HEK293T (cell line): ENCODE results near the gene CLCNKB.

Source experiments
- CTCF ChIA-PET: fragments of 350-600 bp; formaldehyde crosslinking; extraction: SDS; loops from one replicate; lab custom pipeline; 2021; ENCODE audit warnings: antibody characterized with exemption, inconsistent platforms; lab: Yijun Ruan, JAX
- POLR2A ChIA-PET: fragments of 350-600 bp; formaldehyde crosslinking; extraction: SDS; loops from one replicate; lab custom pipeline; 2020; ENCODE audit warnings: antibody characterized with exemption, inconsistent platforms; lab: Yijun Ruan, JAX
- DNase-seq: peaks from one replicate; pipeline ENCODE4 v3.0.0; 2012; ENCODE audit warnings: mixed read lengths; ENCODE audit errors: extremely low spot score
- ARNT ChIP-seq: fragments of 450-650 bp; IDR thresholded peaks from 2 replicates; pipeline ENCODE4 v1.6.1; 2017; ENCODE audit warnings: mild to moderate bottlenecking
- BHLHE40 ChIP-seq: fragments of 450-650 bp; IDR thresholded peaks from 2 replicates; pipeline ENCODE4 v1.6.1; 2016; ENCODE audit warnings: mild to moderate bottlenecking, moderate library complexity, borderline replicate concordance
- CTBP1 ChIP-seq: fragments of 450-650 bp; IDR thresholded peaks from 2 replicates; pipeline ENCODE4 v1.6.1; 2016; ENCODE audit warnings: borderline replicate concordance
- ELF4 ChIP-seq: fragments of 450-650 bp; IDR thresholded peaks from 2 replicates; pipeline ENCODE4 v1.6.1; 2017; ENCODE audit warnings: antibody characterized with exemption
- FOXA1 ChIP-seq: fragments of 450-650 bp; IDR thresholded peaks from 2 replicates; pipeline ENCODE4 v1.6.1; 2016; ENCODE audit warnings: mild to moderate bottlenecking
- FOXK2 ChIP-seq: fragments of 450-650 bp; IDR thresholded peaks from 2 replicates; pipeline ENCODE4 v1.6.1; 2016; ENCODE audit warnings: mild to moderate bottlenecking
- FOXM1 ChIP-seq: fragments of 450-650 bp; IDR thresholded peaks from 2 replicates; pipeline ENCODE4 v1.6.1; 2017; ENCODE audit warnings: mild to moderate bottlenecking, borderline replicate concordance
- HDGF ChIP-seq: fragments of 450-650 bp; IDR thresholded peaks from 2 replicates; pipeline ENCODE4 v1.6.1; 2017; ENCODE audit warnings: antibody characterized with exemption, borderline replicate concordance
- L3MBTL2 ChIP-seq: fragments of 450-650 bp; conservative IDR thresholded peaks from 2 replicates; pipeline ENCODE4 v1.6.1; 2016; ENCODE audit warnings: mild to moderate bottlenecking
- LEF1 ChIP-seq: fragments of 450-650 bp; IDR thresholded peaks from 2 replicates; pipeline ENCODE4 v1.6.1; 2017; ENCODE audit warnings: mild to moderate bottlenecking, borderline replicate concordance
- NFRKB ChIP-seq: fragments of 450-650 bp; IDR thresholded peaks from 2 replicates; pipeline ENCODE4 v1.6.1; 2016; ENCODE audit warnings: mild to moderate bottlenecking, moderate library complexity
- SP1 ChIP-seq: fragments of 450-650 bp; IDR thresholded peaks from 2 replicates; pipeline ENCODE4 v1.6.1; 2017
- SUZ12 ChIP-seq: fragments of 450-650 bp; IDR thresholded peaks from 2 replicates; pipeline ENCODE4 v1.6.1; 2016; ENCODE audit warnings: mild to moderate bottlenecking
- TARDBP ChIP-seq: fragments of 450-650 bp; IDR thresholded peaks from 2 replicates; pipeline ENCODE4 v1.6.1; 2016
- ZNF384 ChIP-seq: fragments of 450-650 bp; IDR thresholded peaks from 2 replicates; pipeline ENCODE4 v1.6.1; 2016
- TF ChIP-seq, protein P1 (sequence below): fragments of 450-650 bp; IDR thresholded peaks from 2 replicates; pipeline ENCODE4 v1.6.1; 2016

CLCNKB gene

DNA sequence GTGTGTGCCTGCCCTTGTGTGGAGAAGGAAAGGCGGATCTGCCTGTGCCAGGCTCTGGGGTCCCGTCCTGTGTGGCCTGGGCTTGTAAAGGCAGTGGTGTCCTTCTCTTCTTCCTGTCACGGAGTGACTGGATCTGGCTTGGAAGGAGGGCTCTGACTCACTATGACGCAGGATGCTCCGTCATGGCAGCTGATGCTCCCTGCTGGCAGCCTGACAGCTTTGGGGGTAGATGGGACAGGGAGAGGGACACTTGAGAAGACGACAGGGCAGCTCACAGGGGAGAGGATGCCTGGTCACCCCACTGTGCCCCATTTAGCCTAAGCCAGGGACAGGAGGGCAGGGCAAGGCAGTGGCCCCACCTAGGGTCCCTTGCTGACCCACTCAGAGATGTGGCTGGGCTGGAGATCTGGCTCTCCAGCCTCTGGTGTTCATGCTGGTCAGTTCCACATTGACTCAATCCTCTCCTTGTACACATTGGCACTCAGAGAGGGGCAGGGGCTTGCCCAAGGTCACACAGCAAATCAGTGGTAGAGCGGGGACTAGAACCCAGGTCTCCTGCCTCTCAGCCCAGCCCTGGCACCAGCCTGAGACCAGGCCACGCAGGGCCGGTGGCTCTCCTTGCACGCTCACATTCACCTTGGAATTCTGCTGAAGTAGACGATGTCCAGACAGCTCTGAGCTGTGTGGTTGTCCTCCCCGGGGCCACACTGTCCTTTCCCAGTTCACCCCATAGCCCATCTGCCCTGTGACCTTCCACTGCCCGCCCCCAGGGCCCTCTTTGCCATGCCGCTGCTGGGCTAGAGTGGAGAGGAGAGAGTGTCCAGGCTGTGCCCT, 32.7 kb downstream of the CLCNKB start:
- TF ChIP-seq FOXA1 (no peak), FOXK2 (no peak), ZNF384 (no peak), HDGF (no peak), SUZ12 (no peak), L3MBTL2 (no peak), ELF4 (no peak)
- ChIA-PET CTCF (no interaction called here), POLR2A (no interaction called here)
- no peak for DNase-seq

DNA sequence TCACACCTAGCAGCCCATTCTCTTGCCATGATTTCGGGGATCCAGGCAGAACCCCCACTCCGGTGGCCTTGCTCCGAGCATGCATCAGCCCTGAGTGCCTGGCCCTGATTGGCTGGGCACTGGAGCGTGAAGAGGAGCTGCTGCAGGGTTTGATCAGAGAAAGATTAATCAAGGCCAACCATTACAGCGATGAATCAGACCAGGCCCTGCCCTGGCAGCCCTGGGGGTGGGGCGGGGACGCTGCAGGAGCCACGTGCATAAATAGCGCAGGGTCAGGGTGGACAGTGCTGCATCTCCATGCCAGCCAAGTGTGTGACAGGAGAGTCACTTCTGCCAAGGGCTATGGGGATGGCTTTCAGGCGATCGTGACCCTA, 33.3 kb downstream of the CLCNKB start:
- DNase-seq = no peak
- ChIA-PET POLR2A (no interaction called here), CTCF (interaction anchor here (8.0 kb wide), 1 partner anchor 111 kb away, joined by 123 read pairs; no protein-coding TSS in a partner anchor)
- TF ChIP-seq TARDBP (no peak), FOXK2 (no peak), CTBP1 (no peak), SUZ12 (no peak), ARNT (no peak)

DNA sequence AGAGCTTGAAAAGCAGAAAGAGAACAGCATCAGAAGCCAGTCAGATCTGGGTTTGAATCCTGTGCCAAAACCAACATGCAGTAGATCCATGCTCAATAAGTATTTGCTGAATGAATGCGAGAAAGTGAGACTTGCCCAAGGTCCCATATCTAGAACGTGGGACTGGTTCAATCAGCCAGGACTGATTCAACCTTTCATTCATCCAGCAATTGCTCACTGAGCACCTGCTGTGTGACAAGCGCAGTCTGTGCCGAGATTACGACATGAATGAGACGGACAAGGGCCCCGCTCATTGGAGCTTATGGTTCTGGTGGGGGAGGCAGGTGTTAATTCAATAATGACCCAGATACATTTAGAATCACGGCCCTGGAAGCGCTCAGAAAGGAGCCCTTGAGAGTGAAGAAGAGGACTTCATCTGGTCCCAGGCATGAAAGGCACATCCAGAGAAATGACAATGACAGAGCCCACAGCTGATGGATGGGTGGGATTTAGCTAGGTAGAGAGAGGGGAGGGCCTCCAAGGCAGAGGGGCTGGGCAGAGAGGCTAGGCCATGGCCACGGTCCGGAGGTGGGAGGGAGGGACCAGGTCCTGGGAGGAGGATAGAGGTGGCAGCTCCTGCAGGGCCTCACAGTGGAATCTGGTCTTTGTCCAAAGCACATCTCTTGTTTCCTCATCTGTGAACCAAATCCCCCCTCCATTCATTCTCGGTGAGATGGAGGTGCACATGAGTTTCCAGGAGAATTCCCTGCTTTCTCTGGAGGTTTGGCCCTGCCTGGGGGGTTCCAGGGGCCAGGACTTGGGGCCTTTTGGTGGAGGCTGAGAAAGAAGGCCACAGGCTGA, 34.0 kb downstream of the CLCNKB start:
- no peak for DNase-seq
- no peak for TF ChIP-seq FOXK2
- TF ChIP-seq ARNT = no peak
- no peak for TF ChIP-seq TARDBP
- no peak for TF ChIP-seq FOXM1
- ChIA-PET POLR2A (no interaction called here), CTCF (interaction anchor here (0.7 to 8.0 kb wide), 4 partner anchors 68 to 201 kb away, joined by 3 to 123 read pairs (median 6); no protein-coding TSS in a partner anchor)

DNA sequence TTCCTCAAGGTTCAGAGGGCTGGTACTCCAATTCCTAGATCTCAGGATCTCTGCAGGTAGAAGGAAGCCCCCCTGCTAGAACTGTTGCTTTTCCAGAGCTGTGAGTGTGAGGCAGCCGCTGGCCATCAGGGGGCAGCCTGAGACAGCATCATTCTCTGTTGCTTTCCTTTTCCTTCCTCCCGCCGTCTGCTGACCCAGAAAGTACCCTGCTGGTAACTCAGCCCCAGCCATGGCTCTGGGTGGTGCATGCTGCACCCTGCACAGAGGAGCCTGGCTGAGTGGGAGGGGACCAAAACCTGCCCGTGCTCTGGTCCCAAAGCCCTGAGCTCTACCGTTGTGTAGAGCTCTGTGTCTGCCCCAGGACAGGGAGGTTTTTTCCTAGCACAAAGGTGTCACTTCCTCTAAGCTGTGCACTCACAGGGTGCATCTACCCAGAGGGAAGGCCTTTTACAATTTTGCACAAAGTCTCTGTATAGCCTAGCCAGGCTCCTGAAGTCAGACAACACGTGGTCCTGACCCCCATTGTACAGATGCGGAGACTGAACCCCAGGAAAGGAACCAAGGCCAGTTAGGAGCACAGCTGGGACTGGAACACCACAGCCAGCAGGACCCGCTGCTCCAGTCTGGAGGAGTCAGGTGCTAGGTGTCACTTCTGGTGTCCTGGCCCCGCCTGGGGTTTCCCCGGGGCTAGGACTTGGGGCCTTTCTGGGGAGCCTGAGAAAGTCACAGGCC, 35.5 kb downstream of the CLCNKB start:
- ChIA-PET POLR2A (interaction anchor here (0.9 to 1.1 kb wide), 3 partner anchors 94 to 285 kb away, joined by 3 read pairs; no protein-coding TSS in a partner anchor), CTCF (interaction anchor here (0.6 to 8.0 kb wide), 7 partner anchors 15 to 284 kb away, joined by 3 to 123 read pairs (median 3); no protein-coding TSS in a partner anchor)
- TF ChIP-seq HDGF = no peak
- TF ChIP-seq ZNF384 = peak; percentile 89
- peak; percentile 79 for DNase-seq

DNA sequence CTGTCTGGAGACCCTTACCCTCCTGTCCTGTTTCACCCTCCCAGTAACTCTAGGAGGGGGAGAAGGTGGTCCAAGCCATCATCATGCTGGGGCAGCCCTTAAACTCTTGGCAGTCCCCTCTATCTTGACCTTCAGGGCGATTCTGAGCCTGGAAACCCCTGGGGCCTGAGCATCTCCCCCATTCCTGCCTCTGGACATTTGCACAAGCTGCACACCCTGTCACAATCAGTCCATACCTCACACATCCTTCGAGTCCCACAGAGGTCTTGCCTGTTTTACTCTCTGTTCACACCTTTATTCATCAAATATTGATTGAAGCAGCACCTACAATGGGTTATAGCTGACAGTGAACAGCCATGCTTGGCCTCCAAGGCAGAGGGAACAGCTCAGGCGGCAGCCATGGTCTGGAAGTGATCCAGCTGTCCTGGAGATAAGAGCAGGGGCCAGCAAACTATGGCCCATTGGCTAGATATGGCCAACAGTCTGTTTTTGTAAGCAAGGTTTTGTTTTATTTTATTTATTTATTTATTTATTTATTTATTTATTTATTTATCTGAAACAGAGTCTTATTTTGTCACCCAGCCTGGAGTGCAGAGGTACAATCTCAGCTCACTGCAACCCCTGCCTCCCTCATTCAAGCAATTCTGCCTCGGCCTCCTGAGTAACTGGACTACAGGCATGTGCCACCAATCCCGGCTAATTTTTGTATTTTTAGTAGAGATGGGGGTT, 37.0 kb downstream of the CLCNKB start:
- POLR2A ChIA-PET = no interaction called here
- CTCF ChIA-PET = interaction anchor here (0.6 to 8.0 kb wide), 3 partner anchors 63 to 113 kb away, joined by 3 to 123 read pairs (median 3); no protein-coding TSS in a partner anchor
- DNase-seq = no peak
- no peak for TF ChIP-seq FOXM1
- no peak for TF ChIP-seq FOXA1
- no peak for TF ChIP-seq FOXK2
- TF ChIP-seq LEF1 = no peak
- no peak for TF ChIP-seq CTBP1
- no peak for TF ChIP-seq SP1
- TF ChIP-seq ELF4 = no peak
- TF ChIP-seq ZNF384 = no peak
- no peak for TF ChIP-seq L3MBTL2
- no peak for TF ChIP-seq HDGF
- TF ChIP-seq, protein P1, sequence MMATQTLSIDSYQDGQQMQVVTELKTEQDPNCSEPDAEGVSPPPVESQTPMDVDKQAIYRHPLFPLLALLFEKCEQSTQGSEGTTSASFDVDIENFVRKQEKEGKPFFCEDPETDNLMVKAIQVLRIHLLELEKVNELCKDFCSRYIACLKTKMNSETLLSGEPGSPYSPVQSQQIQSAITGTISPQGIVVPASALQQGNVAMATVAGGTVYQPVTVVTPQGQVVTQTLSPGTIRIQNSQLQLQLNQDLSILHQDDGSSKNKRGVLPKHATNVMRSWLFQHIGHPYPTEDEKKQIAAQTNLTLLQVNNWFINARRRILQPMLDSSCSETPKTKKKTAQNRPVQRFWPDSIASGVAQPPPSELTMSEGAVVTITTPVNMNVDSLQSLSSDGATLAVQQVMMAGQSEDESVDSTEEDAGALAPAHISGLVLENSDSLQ = no peak
- TF ChIP-seq SUZ12 = no peak
- TF ChIP-seq BHLHE40 = no peak
- no peak for TF ChIP-seq ARNT

DNA sequence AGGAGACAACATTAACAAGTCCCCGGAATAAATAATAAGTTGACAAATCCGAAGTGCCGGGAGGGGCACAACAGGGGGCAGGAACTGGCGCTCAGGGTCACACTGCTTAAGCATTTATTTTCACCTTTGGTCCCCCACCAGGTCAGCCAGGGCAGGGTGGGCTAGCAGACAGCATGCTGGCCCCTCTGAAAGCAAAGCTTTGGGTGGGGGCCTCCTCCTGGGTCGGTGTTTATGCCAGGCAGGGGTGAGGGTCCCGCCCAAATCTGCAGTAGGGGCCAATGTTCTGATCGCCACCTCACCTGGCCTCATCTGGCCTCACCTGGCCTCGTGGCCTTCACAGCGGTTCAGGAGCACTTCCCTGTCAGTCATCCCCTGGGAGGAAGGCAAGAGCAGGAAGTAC, 38.1 kb downstream of the CLCNKB start:
- POLR2A ChIA-PET = interaction anchor here (1.4 to 1.5 kb wide), 2 partner anchors 8 to 106 kb away, joined by 3 to 5 read pairs; partner anchors contain the start of gene FAM131C
- CTCF ChIA-PET = interaction anchor here (0.6 to 8.0 kb wide), 16 partner anchors 9 to 162 kb away, joined by 3 to 123 read pairs (median 4); partner anchors contain the start of genes CPLANE2, EPHA2 and FAM131C
- TF ChIP-seq, protein P1 = no peak
- TF ChIP-seq L3MBTL2 = no peak
- TF ChIP-seq FOXK2 = no peak
- TF ChIP-seq NFRKB = no peak
- no peak for TF ChIP-seq FOXA1
- no peak for DNase-seq
